Hematopoietic multipotent progenitor cell (in vitro differentiated cells): ENCODE measurements around the gene KIF5B. TPM values are rescaled to one million over a fixed set of nuclear protein-coding genes. Genes with fewer than 3 reads are reported as not detected.
A peak's percentile ranks its signal among the peaks of the same experiment; 100 is the strongest.
"Not testable (repeated sequence)": the region's sequence is repeated elsewhere in the genome, so short reads cannot be mapped to it uniquely, and the experiment has no call there.

Source experiments
- DNase-seq, 3 donors: peaks; one replicate each; pipeline ENCODE4 v3.0.0-alpha.2; 2011 to 2015; ENCODE audit warnings: low read depth in 2 of 3, low spot score in 2 of 3
- total RNA-seq: library from RNA; depleted of rRNA; stranded (reverse); fragments of >200 nt; gene quantifications from one replicate; pipeline ENCODE4 v1.2.3, GENCODE V29; 2012

The KIF5B gene
- total RNA-seq, 1 donor, result 18.0 TPM

- DNase-seq, result no peak
Observed at GRCh38 chr10:32023264-32023663, 33.0 kb downstream of the KIF5B start.

- no peak for DNase-seq
Observed at GRCh38 chr10:32017044-32017443, 39.2 kb downstream of the KIF5B start.

GRCh38 chr10:32015386-32015785 lies 40.8 kb downstream of the KIF5B start:
- DNase-seq, result no peak

GRCh38 chr10:32007026-32007425 lies 49.2 kb downstream of the KIF5B start:
- no peak for DNase-seq

- DNase-seq, result peak in 2 of 3 donors; percentile 39 to 71
Observed at GRCh38 chr10:32005050-32005449, 51.2 kb downstream of the KIF5B start.

- no peak for DNase-seq
Observed at GRCh38 chr10:32004161-32004591, 52.0 kb downstream of the KIF5B start.

GRCh38 chr10:32002531-32002930 lies 53.7 kb downstream of the KIF5B start:
- DNase-seq, result no peak

GRCh38 chr10:32000937-32001336 lies 55.3 kb downstream of the KIF5B start:
- DNase-seq, result no peak

GRCh38 chr10:31999836-32000235 lies 56.4 kb downstream of the KIF5B start:
- no peak for DNase-seq

GRCh38 chr10:31999070-31999660 lies 57.1 kb downstream of the KIF5B start:
- no peak for DNase-seq

GRCh38 chr10:31994926-31995325 lies 61.3 kb downstream of the KIF5B start:
- no peak for DNase-seq

GRCh38 chr10:31990937-31991336 lies 65.3 kb downstream of the KIF5B start:
- DNase-seq, result no peak

- not testable (repeated sequence) for DNase-seq
Observed at GRCh38 chr10:31987786-31988185, 68.4 kb downstream of the KIF5B start.

GRCh38 chr10:31982111-31982510 lies 74.1 kb downstream of the KIF5B start:
- DNase-seq, result no peak

GRCh38 chr10:31980471-31980870 lies 75.8 kb downstream of the KIF5B start:
- no peak for DNase-seq

- DNase-seq, result not testable (repeated sequence)
Observed at GRCh38 chr10:31979071-31979470, 77.2 kb downstream of the KIF5B start.

GRCh38 chr10:31978156-31978483 lies 78.1 kb downstream of the KIF5B start:
- no peak for DNase-seq

- peak in 2 of 3 donors; percentile 45 to 70 for DNase-seq
Observed at GRCh38 chr10:31977440-31978155, 78.6 kb downstream of the KIF5B start.

- DNase-seq, result no peak
Observed at GRCh38 chr10:31975157-31975765, 81.0 kb downstream of the KIF5B start.

- no peak for DNase-seq
Observed at GRCh38 chr10:31974434-31975124, 81.6 kb downstream of the KIF5B start.

- no peak for DNase-seq
Observed at GRCh38 chr10:31972519-31973041, 83.6 kb downstream of the KIF5B start.
